AG09309 (cell line): ENCODE measurements around the gene ISL2.

Experiments
- DNase-seq: peaks from one replicate; pipeline ENCODE4 v3.0.0-alpha.2; 2010; ENCODE audit warnings: low read depth
- H3K4me3 ChIP-seq: 2 replicates; pipeline ENCODE4 v1.5.1; 2011; ENCODE audit warnings: mild to moderate bottlenecking, low read depth, low read length, moderate library complexity; ENCODE audit not compliant: control insufficient read depth
- TF ChIP-seq, protein P1 (sequence below): IDR thresholded peaks from 2 replicates; pipeline ENCODE4 v1.5.1; 2011; ENCODE audit warnings: mild to moderate bottlenecking, low read depth, low read length, inconsistent platforms; ENCODE audit not compliant: insufficient read depth, control insufficient read depth; ENCODE audit errors: missing control alignments

ISL2 gene

DNA sequence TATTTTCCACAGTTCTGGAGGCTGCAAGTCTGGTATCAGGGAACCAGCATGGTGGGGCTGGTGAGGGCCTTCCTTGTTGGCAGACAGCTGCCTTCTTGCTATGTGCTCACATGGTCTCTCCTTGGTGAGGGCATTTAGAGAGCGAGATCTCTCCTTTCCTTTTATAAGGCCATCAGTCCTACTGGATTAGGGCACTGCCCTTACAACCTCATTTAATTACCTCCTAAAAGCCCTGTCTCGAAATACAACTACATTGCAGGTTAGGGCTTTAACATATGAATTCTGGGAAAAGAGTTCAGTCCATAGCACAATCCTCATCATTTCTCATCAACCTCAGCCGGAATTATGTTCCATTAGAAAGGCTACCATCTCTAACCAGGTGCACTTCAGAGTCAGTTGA, 21.9 kb downstream of the ISL2 start:
- TF ChIP-seq, protein P1, sequence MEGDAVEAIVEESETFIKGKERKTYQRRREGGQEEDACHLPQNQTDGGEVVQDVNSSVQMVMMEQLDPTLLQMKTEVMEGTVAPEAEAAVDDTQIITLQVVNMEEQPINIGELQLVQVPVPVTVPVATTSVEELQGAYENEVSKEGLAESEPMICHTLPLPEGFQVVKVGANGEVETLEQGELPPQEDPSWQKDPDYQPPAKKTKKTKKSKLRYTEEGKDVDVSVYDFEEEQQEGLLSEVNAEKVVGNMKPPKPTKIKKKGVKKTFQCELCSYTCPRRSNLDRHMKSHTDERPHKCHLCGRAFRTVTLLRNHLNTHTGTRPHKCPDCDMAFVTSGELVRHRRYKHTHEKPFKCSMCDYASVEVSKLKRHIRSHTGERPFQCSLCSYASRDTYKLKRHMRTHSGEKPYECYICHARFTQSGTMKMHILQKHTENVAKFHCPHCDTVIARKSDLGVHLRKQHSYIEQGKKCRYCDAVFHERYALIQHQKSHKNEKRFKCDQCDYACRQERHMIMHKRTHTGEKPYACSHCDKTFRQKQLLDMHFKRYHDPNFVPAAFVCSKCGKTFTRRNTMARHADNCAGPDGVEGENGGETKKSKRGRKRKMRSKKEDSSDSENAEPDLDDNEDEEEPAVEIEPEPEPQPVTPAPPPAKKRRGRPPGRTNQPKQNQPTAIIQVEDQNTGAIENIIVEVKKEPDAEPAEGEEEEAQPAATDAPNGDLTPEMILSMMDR, result no peak

DNA sequence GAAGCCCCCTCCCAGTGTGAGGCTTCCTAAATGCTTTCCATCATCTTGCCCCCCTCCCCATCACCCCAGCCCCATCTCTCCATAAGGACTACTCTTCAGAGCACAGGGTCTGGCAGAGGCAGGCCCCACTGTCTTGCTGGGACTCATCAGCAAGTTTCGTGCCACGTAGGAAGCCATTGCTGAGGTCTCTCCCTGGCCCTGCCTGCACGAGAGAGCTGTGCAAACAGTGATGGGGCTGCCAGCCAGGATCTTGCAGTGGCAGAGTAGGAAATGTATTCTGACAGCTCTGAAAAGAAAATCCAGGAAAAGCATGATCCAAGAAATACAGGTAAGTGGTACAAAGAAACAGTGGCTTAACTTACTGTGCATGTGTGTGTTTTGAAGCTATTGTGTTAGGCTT, 22.6 kb downstream of the ISL2 start:
- no peak for DNase-seq
- TF ChIP-seq, protein P1, result no peak
- no peak overlapping the region for H3K4me3 ChIP-seq

More for the DNA sequence above, 21.9 kb downstream of the ISL2 start:
- DNase-seq, result no peak
- H3K4me3 ChIP-seq, result no peak overlapping the region

DNA sequence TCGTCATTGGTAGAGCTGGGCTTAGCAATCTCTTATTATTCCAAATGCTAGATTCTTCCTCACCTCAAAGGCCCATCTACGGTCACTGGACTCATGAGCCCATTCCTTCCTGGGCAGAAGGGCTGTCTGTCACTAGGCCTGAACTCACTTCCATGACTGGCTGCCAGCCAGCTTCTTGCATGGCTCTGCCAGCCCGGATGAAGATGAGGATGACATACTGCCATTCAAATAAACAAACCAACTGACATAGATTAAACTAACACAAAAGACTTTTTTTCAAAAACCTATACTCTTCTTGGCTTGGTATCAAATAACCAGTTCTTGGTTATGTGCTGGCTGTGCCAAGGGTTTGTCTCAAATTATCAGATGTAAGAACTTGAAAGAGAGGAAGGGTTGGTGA, 23.8 kb downstream of the ISL2 start:
- no peak overlapping the region for H3K4me3 ChIP-seq
- DNase-seq, result no peak
- TF ChIP-seq, protein P1, result no peak

DNA sequence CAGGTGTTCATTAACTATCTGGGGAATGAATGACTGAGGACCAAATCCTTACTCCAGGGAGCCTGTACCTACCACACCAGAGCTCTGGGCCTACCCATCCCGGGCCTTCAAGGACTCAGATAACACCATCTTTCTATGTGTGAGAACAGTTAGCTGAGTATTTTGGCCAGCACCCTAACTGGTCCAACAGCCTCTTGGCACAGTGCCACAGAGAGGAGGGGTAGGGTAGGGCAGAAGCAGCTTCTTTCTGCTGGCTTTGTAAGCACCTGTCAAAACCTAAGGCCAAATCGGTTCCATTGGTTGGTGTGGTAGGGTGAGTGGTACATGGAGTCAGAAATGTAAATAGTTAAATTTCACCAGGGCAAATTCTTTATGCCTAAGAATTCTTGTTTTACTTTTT, 26.7 kb downstream of the ISL2 start:
- DNase-seq, result no peak
- TF ChIP-seq, protein P1, result no peak
- H3K4me3 ChIP-seq, result no peak overlapping the region

DNA sequence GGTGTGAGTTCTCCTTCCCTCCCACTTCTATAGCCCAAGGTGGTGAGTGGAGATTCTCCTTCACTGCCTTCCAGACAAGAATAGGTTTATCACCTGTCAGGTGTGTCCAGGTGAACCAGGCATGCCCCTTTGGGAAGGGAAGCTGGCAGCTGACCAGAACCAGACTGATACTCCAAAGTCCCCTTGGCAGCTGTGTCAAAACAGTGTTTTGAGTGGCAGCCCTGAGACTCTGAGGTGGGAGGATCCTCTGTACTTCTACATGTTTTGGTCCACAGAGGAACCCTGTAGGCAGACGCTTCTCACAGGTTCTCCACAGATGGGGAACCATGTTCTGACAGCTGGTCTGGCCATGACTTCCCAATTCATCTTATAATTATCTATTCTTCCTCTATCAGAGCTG, 30.1 kb downstream of the ISL2 start:
- DNase-seq, result no peak
- TF ChIP-seq, protein P1, result no peak
- no peak overlapping the region for H3K4me3 ChIP-seq

DNA sequence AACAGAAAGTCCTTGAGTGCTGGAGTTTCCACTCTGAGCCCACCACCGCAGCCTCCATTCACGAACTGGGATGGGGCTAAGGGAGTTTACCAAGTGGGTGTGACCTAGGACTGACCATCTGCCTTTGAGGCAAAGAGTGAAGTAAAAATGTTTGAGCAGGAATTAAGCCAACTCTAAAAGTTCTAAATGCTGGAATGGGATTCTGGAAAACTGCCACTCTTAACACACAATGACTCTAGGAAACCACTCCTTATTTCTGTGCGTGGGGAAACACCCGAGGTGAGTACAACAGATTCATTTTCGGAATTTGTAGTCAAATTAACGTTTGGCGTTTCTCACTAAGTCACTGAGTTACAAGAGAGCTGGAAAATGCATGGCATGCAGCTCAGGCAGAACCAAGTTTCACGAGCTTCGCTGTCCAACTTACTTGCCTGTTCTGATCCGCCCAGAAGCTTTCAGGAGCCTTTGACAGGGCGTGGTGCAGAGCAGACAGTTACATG, 31.6 kb downstream of the ISL2 start:
- no peak for DNase-seq
- TF ChIP-seq, protein P1, result no peak
- H3K4me3 ChIP-seq, result no peak overlapping the region

DNA sequence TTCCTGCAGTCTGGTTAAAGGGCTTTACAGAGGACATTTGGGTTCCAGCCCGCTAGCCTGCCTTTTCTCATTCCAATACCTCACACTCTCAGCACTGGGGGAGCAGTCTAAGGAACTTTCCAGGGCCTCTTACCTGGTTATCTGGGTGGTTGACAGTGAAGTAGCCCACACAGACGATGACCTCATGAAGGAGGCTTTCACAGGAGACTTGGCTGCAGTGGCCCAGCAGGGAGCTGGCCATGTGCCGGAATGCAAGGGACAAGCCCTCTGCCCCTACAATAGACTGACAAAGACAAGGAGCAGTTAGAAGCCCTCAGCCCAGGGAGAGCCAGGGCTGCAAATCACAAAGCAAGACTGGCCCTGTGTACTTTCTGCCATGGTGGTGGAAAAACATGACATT, 39.5 kb downstream of the ISL2 start:
- no peak for DNase-seq
- TF ChIP-seq, protein P1, result no peak
- no peak overlapping the region for H3K4me3 ChIP-seq
